ENCODE data around the gene PCSK6. TPM values are rescaled to one million over a fixed set of nuclear protein-coding genes. Genes with fewer than 3 reads are reported as not detected.

Gene PCSK6
- total RNA-seq, 3 donors from 2014 or later (not counting 1 experiment from before 2014, with no cell fraction given): 1.5 to 2.4 (median 2.4) TPM

- Histone ChIP-seq H3K27me3 (ENCODE audit: control insufficient read depth, insufficient read depth, low read length) (peaks cover 2% of the 10 kb centered on the region), H3K27ac (ENCODE audit: low read length) (no peak overlapping the region), H3K4me3 (ENCODE audit: low read length) (no peak overlapping the region), H3K4me1 (ENCODE audit: control insufficient read depth, insufficient read depth, low read length) (peaks cover 17% of the 10 kb centered on the region), H3K9me3 (ENCODE audit: control insufficient read depth, insufficient read depth, low read length) (peaks cover 20% of the 10 kb centered on the region), H3K36me3 (ENCODE audit: control insufficient read depth, insufficient read depth, low read length) (no peaks in the 10 kb centered on the region)
- intact Hi-C loops (cut with micrococcal nuclease): no loop called here
- peaks cover 22 to 26% of the 10 kb centered on the region in 2 donors for H3K4me1 Mint-ChIP-seq
- H3K9me3 Mint-ChIP-seq: peaks cover 2 to 3% of the 10 kb centered on the region in 2 donors
- H3K27ac Mint-ChIP-seq: no peak overlapping the region
- H3K4me3 Mint-ChIP-seq: no peak overlapping the region
- DNase-seq (no peak), ATAC-seq (no peak)
- H3K36me3 Mint-ChIP-seq: no peaks in the 10 kb centered on the region
- peaks cover 8 to 19% of the 10 kb centered on the region in 2 donors for H3K27me3 Mint-ChIP-seq (ENCODE audit: low read depth in 2 of 2)
- TF ChIP-seq, protein P1, sequence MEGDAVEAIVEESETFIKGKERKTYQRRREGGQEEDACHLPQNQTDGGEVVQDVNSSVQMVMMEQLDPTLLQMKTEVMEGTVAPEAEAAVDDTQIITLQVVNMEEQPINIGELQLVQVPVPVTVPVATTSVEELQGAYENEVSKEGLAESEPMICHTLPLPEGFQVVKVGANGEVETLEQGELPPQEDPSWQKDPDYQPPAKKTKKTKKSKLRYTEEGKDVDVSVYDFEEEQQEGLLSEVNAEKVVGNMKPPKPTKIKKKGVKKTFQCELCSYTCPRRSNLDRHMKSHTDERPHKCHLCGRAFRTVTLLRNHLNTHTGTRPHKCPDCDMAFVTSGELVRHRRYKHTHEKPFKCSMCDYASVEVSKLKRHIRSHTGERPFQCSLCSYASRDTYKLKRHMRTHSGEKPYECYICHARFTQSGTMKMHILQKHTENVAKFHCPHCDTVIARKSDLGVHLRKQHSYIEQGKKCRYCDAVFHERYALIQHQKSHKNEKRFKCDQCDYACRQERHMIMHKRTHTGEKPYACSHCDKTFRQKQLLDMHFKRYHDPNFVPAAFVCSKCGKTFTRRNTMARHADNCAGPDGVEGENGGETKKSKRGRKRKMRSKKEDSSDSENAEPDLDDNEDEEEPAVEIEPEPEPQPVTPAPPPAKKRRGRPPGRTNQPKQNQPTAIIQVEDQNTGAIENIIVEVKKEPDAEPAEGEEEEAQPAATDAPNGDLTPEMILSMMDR (IDR thresholded peaks at IDR 0.05): no peak
- 82% methylated on average over 9 of the region's 9 CpGs for WGBS (ENCODE audit: insufficient coverage)
Observed at GRCh38 chr15:101329867-101330380, 159.6 kb downstream of the PCSK6 start.

DNA sequence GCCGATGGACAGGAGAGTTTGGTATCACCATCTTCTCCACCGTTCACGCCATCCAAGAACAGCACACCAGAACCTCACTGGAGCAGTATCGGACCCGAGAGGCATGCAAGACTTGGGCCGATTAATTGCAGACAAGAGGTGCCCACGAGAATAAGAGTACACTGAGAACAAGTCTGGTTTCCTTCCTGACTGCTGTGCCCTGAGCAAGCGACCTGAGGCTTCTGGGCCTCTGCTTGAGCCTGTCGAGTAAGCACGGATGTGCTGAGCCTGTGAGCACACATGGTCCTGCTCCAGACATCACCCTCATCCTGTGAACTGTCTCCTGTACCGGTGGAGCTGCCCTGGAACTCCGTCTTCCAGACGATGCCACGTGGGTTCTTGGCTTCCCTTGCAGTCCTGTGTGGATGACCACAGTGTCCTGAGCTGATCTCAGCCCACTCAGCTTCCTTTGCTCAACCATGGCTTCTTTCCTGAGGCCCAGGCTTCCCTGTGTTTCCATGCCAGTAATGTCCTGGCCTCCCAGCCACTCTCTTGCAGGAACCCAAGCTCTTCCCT, 160.1 kb downstream of the PCSK6 start:
- H3K36me3 Mint-ChIP-seq: no peaks in the 10 kb centered on the region
- peaks cover 2 to 3% of the 10 kb centered on the region in 2 donors for H3K9me3 Mint-ChIP-seq
- DNase-seq: no peak
- H3K27ac ChIP-seq (ENCODE audit: low read length): no peak overlapping the region
- H3K4me3 Mint-ChIP-seq: no peak overlapping the region
- WGBS (ENCODE audit: insufficient coverage): 78% methylated on average over 14 of the region's 14 CpGs
- H3K27ac Mint-ChIP-seq: no peak overlapping the region
- peaks cover 11% of the 10 kb centered on the region for H3K4me1 ChIP-seq (ENCODE audit: control insufficient read depth, insufficient read depth, low read length)
- peaks cover 20 to 22% of the 10 kb centered on the region in 2 donors for H3K4me1 Mint-ChIP-seq
- no peak for ATAC-seq
- H3K27me3 ChIP-seq (ENCODE audit: control insufficient read depth, insufficient read depth, low read length): peaks cover 2% of the 10 kb centered on the region
- peaks cover 8 to 19% of the 10 kb centered on the region in 2 donors for H3K27me3 Mint-ChIP-seq (ENCODE audit: low read depth in 2 of 2)
- H3K4me3 ChIP-seq (ENCODE audit: low read length): no peak overlapping the region
- H3K9me3 ChIP-seq (ENCODE audit: control insufficient read depth, insufficient read depth, low read length): peaks cover 14% of the 10 kb centered on the region
- intact Hi-C loops (cut with micrococcal nuclease): no loop called here
- H3K36me3 ChIP-seq (ENCODE audit: control insufficient read depth, insufficient read depth, low read length): no peaks in the 10 kb centered on the region
- TF ChIP-seq, protein P1 (IDR thresholded peaks at IDR 0.05): no peak

DNA sequence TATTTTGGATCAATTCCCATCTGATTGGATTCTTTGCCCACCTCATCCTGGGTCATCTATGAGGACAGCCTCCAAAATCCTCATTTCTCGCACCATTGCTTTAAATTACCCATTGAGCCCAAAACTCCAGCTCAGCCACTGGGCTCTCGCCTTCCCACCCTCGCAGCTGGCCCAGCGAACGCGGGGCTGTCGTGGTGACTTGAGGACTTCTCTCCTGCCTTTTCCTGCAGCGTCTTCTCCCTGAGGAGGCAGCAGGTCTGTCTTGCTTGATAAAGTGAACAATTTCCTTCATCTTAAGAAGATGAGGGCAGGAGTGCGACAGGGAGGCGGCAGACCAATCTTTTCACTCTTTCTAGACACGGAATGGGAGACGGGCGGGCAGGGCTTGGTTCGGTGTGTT, 161.5 kb downstream of the PCSK6 start:
- peaks cover 2% of the 10 kb centered on the region for H3K4me1 ChIP-seq (ENCODE audit: control insufficient read depth, insufficient read depth, low read length)
- 81% methylated on average over 14 of the region's 14 CpGs for WGBS (ENCODE audit: insufficient coverage)
- H3K9me3 ChIP-seq (ENCODE audit: control insufficient read depth, insufficient read depth, low read length): peaks cover 1% of the 10 kb centered on the region
- Mint-ChIP-seq H3K27me3 (ENCODE audit: low read depth in 2 of 2) (peaks cover 8 to 19% of the 10 kb centered on the region in 2 donors), H3K4me1 (peaks cover 10 to 13% of the 10 kb centered on the region in 2 donors), H3K4me3 (no peak overlapping the region), H3K9me3 (no peaks in the 10 kb centered on the region), H3K36me3 (no peaks in the 10 kb centered on the region), H3K27ac (no peak overlapping the region)
- TF ChIP-seq, protein P1 (IDR thresholded peaks at IDR 0.05): no peak
- DNase-seq (no peak), ATAC-seq (no peak)
- intact Hi-C loops (cut with micrococcal nuclease): no loop called here
- H3K27ac ChIP-seq (ENCODE audit: low read length): no peak overlapping the region
- no peak overlapping the region for H3K4me3 ChIP-seq (ENCODE audit: low read length)
- no peaks in the 10 kb centered on the region for H3K36me3 ChIP-seq (ENCODE audit: control insufficient read depth, insufficient read depth, low read length)
- H3K27me3 ChIP-seq (ENCODE audit: control insufficient read depth, insufficient read depth, low read length): peaks cover 2% of the 10 kb centered on the region
